Skeletal muscle satellite cell (primary cell): ENCODE results near the gene NXNL2. TPM values are rescaled to one million over a fixed set of nuclear protein-coding genes. Genes with fewer than 3 reads are reported as not detected.
A peak's percentile ranks its signal among the peaks of the same experiment; 100 is the strongest.

Experiments
- H3K27me3 ChIP-seq: 2 replicates; pipeline ENCODE4 v1.7.0; 2013; ENCODE audit warnings: low read length; ENCODE audit not compliant: control insufficient read depth, insufficient read depth
- H3K36me3 ChIP-seq: 2 replicates; pipeline ENCODE4 v1.7.0; 2013; ENCODE audit warnings: mild to moderate bottlenecking, control low read depth, low read length; ENCODE audit not compliant: insufficient read depth
- H3K4me1 ChIP-seq: 2 replicates; pipeline ENCODE4 v1.7.0; 2013; ENCODE audit warnings: low read length; ENCODE audit not compliant: control insufficient read depth, insufficient read depth
- H3K4me2 ChIP-seq: 2 replicates; pipeline ENCODE4 v1.7.0; 2013; ENCODE audit warnings: mild to moderate bottlenecking, low read length
- H3K4me3 ChIP-seq: 2 replicates; pipeline ENCODE4 v1.7.0; 2013; ENCODE audit warnings: low read length
- H3K9ac ChIP-seq: 2 replicates; pipeline ENCODE4 v1.7.0; 2013; ENCODE audit warnings: mild to moderate bottlenecking, low read depth, low read length, moderate library complexity
- H3K9me3 ChIP-seq: replicated peaks from 2 replicates; pipeline ENCODE4 v1.7.0; 2013; ENCODE audit warnings: mild to moderate bottlenecking, control low read depth, low read length
- total RNA-seq: library from RNA; depleted of rRNA; stranded (reverse); fragments of >200 nt; gene quantifications from 2 replicates; pipeline ENCODE4 v1.2.3, GENCODE V29; 2012; rRNA removed

Gene NXNL2
- not detected in 2 replicates for total RNA-seq

DNA sequence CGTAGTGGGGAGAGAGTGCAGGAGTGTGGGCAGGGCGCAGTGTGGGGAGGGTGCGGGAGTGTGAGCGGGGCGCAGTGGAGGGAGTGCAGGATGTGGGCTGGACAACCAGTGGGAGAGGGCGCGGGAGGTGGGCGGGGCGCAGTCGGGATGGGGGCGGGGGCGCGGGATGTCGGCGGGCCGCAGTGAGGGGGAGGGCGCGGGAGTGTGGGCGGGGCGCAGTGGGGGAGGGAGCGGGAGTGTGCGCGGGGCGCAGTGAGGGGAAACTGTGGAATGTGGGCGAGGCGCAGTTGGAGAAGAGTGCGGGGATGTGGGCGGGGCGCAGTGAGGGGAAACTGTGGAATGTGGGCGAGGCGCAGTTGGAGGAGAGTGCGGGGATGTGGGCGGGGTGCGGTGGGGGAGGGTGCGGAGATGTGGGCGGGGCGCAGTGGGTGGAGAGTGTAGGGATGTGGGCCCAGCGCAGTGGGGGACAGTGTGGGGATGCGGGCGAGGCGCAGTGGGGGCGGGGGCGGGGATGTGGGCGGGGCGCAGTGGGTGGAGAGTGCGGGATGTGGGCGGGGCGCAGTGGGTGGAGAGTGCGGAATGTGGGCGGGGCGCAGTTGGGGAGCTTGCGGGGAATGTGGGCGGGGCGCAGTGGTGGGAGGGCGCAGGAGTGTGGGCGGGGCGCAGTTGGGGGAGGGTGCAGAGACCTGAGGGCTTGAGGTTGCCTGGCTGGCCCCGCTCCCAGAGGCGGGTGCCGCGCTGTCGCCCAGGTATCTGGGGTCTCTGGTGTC is at the start of gene NXNL2:
TSS of gene NXNL2 (plus strand) at position 723 of the 770 bp plus-strand sequence. CDS start 257 bp downstream, outside the sequence.
- H3K9me3 ChIP-seq: no peaks in the 10 kb centered on the region
- peak within 1 kb of the TSS; percentile 92 for H3K4me2 ChIP-seq
- H3K4me3 ChIP-seq: peak within 1 kb of the TSS; percentile 81
- H3K9ac ChIP-seq: peak within 1 kb of the TSS; percentile 86
- H3K4me1 ChIP-seq: peaks cover 63% of the 10 kb centered on the region
- H3K27me3 ChIP-seq: no peaks in the 10 kb centered on the region
- no peaks in the 10 kb centered on the region for H3K36me3 ChIP-seq

GRCh38 chr9:88488166-88488565 is 46.8 kb upstream of the NXNL2 start:
- Histone ChIP-seq H3K4me1 (no peaks in the 10 kb centered on the region), H3K4me3 (no peak overlapping the region), H3K36me3 (peaks cover 23% of the 10 kb centered on the region), H3K4me2 (no peak overlapping the region), H3K9ac (no peak overlapping the region), H3K9me3 (no peaks in the 10 kb centered on the region), H3K27me3 (no peaks in the 10 kb centered on the region)

GRCh38 chr9:88494983-88495721 is 39.8 kb upstream of the NXNL2 start:
- no peaks in the 10 kb centered on the region for H3K36me3 ChIP-seq
- H3K4me3 ChIP-seq: no peak overlapping the region
- H3K27me3 ChIP-seq: no peaks in the 10 kb centered on the region
- no peak overlapping the region for H3K9ac ChIP-seq
- H3K4me2 ChIP-seq: no peak overlapping the region
- H3K4me1 ChIP-seq: no peaks in the 10 kb centered on the region
- no peaks in the 10 kb centered on the region for H3K9me3 ChIP-seq

GRCh38 chr9:88497224-88497623 is 37.8 kb upstream of the NXNL2 start:
- no peak overlapping the region for H3K4me3 ChIP-seq

GRCh38 chr9:88498880-88499279 is 36.1 kb upstream of the NXNL2 start:
- no peaks in the 10 kb centered on the region for H3K4me1 ChIP-seq
- H3K9me3 ChIP-seq: no peaks in the 10 kb centered on the region
- no peak overlapping the region for H3K4me3 ChIP-seq
- H3K4me2 ChIP-seq: no peak overlapping the region
- no peak overlapping the region for H3K9ac ChIP-seq
- no peaks in the 10 kb centered on the region for H3K27me3 ChIP-seq
- no peaks in the 10 kb centered on the region for H3K36me3 ChIP-seq

More at GRCh38 chr9:88497224-88497623, 37.8 kb upstream of the NXNL2 start:
- Histone ChIP-seq H3K4me1 (no peaks in the 10 kb centered on the region), H3K9me3 (no peaks in the 10 kb centered on the region), H3K4me2 (no peak overlapping the region), H3K27me3 (no peaks in the 10 kb centered on the region), H3K9ac (no peak overlapping the region), H3K36me3 (no peaks in the 10 kb centered on the region)

GRCh38 chr9:88501086-88501485 is 33.9 kb upstream of the NXNL2 start:
- H3K9me3 ChIP-seq: no peaks in the 10 kb centered on the region
- no peaks in the 10 kb centered on the region for H3K4me1 ChIP-seq
- no peaks in the 10 kb centered on the region for H3K27me3 ChIP-seq
- H3K9ac ChIP-seq: no peak overlapping the region
- H3K4me2 ChIP-seq: no peak overlapping the region
- H3K4me3 ChIP-seq: no peak overlapping the region
- no peaks in the 10 kb centered on the region for H3K36me3 ChIP-seq

DNA sequence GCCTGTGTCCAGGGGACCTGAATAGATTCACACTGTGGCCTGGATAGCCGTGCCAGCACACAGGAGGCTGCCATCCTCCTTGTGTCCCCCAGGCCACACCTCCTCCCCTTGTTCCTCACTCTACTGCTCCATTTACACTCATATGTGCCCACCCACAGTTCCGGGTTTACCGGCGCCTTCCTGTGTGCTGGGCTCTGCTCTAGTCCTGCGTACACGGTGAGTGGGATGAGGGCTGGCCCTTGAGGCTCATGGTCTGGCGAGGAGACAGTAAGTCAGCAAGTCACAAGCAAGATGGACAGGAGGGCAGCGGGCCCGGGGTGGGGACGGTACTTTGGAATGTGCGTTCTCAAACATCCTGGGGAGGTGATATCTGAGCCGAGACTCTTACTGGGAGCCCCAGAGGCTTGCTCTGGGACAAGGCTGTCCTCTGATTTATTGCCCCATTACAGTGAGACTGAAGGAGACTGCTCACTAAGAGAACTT is 32.4 kb upstream of the NXNL2 start:
- H3K27me3 ChIP-seq: no peaks in the 10 kb centered on the region
- H3K9ac ChIP-seq: no peak overlapping the region
- no peaks in the 10 kb centered on the region for H3K36me3 ChIP-seq
- no peak overlapping the region for H3K4me2 ChIP-seq
- H3K4me3 ChIP-seq: no peak overlapping the region
- H3K9me3 ChIP-seq: no peaks in the 10 kb centered on the region
- H3K4me1 ChIP-seq: no peaks in the 10 kb centered on the region

GRCh38 chr9:88503081-88503844 is 31.7 kb upstream of the NXNL2 start:
- Histone ChIP-seq H3K36me3 (no peaks in the 10 kb centered on the region), H3K4me2 (no peak overlapping the region), H3K27me3 (no peaks in the 10 kb centered on the region), H3K4me1 (no peaks in the 10 kb centered on the region), H3K9me3 (no peaks in the 10 kb centered on the region), H3K9ac (no peak overlapping the region), H3K4me3 (no peak overlapping the region)

DNA sequence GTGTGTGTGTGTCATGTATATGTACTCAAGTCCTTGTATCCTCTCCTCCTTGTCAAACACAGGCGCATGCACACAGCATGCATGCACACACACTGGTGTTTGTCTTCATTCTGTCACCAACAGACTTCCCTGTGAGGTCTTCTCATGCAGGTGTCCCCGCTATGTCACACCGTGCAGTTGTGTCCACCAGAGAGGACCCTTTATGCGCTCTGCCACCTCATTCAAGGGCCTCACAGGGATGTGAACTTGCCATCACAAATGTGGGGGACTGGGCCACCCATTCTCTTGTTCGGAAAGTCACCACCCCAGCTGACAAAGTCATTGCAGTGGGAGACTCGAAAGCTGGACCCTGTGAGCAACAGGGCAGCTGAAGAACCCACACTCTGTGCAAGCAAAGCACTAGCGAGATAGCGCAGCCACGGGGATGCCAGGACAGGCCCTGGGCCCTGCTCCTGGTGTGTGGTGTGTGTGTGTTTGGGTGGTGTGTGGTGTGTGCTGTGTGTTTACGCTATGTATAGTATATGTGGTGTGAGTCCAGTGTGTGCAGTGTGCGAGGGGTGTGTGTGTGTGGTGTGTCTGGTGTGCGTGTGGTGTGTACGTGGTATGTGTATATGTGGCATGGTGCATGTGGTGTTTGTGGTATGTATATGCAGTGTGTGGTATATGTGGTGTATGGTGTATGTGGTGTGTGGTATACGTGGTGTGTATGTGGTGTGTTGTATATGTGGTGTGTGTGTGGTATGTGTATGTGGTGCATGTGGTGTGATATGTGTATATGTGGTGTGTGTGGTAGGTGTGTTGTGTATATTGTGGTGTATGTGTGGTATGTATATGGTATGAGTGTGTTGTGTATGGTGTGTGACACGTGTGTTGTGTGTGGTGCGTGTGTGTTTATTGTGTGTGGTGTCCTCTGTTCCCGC is 30.9 kb upstream of the NXNL2 start:
- H3K27me3 ChIP-seq: no peaks in the 10 kb centered on the region

DNA sequence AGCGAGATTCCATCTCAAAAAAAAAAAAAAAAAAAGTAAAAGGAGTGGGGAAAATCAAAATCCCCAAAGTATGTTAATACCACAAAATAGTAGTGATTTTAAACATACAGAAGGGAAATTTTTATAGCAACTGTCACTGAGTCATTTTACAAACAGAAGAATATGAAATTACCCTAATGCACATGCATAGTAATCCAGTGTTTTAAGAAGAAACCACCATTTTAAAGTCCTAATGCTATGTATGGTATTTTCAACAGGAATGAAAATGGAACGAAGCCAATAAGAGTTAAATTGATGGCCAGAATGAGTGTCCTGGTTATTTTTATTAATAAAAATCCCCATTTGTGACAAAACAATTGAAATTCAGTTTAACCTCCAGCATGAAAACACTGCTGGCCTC is 26.7 kb upstream of the NXNL2 start:
- H3K4me2 ChIP-seq: no peak overlapping the region
- H3K9me3 ChIP-seq: no peaks in the 10 kb centered on the region
- H3K4me3 ChIP-seq: no peak overlapping the region
- H3K36me3 ChIP-seq: no peaks in the 10 kb centered on the region
- H3K4me1 ChIP-seq: no peaks in the 10 kb centered on the region
- no peaks in the 10 kb centered on the region for H3K27me3 ChIP-seq
- no peak overlapping the region for H3K9ac ChIP-seq

More for the DNA sequence above, 30.9 kb upstream of the NXNL2 start:
- Histone ChIP-seq H3K4me3 (no peak overlapping the region), H3K4me1 (no peaks in the 10 kb centered on the region), H3K9ac (no peak overlapping the region), H3K9me3 (no peaks in the 10 kb centered on the region), H3K36me3 (no peaks in the 10 kb centered on the region), H3K4me2 (no peak overlapping the region)
